ENCODE data around the gene TBXAS1. TPM values are rescaled to one million over a fixed set of nuclear protein-coding genes. Genes with fewer than 3 reads are reported as not detected.

Gene TBXAS1
- total RNA-seq, 2 donors from 2014 or later = 30.1 to 66.6 TPM

DNA sequence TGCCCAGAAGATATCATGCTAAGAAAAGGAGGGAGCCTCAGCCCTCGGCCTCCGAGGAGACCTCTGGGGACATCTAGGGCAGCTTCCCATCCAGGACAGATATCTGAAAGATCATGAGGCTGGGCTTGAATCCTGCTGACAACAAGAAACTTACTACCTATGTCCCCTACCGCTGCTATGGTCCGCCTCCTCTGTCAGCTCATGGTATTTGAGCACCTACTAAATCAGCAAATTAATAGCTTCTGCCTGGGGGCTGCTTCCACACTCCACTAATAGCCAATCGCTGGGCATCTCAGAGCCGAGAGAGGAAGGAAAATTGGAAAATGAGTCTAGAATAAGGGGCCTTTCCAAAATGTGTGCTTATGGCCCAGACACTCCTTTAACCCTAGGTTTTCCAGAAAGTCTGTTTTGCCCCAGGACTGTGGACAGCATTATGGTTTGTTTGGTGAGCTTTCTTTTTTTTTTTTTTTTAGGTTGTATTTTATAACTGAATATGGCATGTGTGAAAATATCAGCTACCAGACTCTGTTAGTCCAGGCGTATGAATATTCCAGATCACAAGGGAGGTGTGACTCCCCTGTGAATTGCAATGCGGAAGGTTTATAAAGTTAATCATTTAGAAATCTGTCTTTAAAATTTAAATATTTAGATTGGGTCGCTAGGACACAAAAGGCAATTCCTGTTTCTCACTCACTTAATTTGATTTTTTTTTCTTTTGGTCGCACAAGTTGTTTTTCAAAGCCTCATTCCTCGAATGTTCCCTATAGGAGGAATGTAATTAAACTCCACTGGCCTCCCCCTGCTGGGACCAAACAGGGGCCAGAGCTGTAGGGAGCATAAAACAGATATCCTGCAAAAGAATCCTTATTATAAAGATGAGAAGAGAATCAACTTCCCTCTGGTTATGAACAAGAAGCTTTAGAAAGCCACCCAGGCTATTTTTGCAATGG lies 144.3 kb downstream of the TBXAS1 start:
- DNase-seq (ENCODE audit: low spot score) = no peak

DNA sequence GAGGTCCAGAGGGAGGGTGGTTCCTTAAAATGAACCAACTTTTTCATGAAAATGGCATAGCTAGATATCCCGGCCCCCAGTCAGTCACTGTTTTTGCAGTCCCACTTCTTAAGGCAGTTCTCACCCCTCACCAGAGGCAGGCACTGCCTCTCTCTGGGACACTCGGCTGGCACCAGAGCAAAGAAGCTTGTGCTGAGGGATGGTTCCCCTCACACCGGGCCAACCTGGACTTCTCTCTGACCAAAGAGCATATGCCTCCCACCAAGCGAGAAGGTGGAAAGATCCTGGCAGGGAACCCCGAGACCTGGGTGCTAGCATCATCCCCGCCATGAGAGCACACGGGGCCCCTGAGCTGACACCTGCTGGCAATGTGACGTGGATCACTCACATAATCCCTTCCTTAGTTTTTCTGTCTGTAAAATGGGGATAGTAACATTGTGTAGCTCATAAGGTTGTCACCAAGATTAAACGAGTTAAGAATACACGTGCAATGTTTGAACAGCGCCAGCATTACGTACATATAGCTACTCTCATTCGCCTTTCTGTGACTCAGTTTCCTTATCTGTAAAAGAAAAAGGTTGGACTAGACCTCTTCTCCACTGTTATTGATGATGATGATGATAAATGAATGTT lies 145.2 kb downstream of the TBXAS1 start:
- Histone ChIP-seq H3K27ac (no peak overlapping the region), H3K4me3 (no peak overlapping the region), H3K27me3 (replicated peaks; ENCODE audit: insufficient read depth) (no peaks in the 10 kb centered on the region), H3K4me1 (ENCODE audit: control insufficient read depth in 1 of 2, low read depth in 2 of 2) (no peaks in the 10 kb centered on the region), H3K36me3 (no peaks in the 10 kb centered on the region), H3K9me3 (no peaks in the 10 kb centered on the region)
- ATAC-seq (ENCODE audit: insufficient number of reproducible peaks, low FRiP score, low read depth) (no peak), DNase-seq (ENCODE audit: low spot score) (no peak)
- TF ChIP-seq, protein P1, sequence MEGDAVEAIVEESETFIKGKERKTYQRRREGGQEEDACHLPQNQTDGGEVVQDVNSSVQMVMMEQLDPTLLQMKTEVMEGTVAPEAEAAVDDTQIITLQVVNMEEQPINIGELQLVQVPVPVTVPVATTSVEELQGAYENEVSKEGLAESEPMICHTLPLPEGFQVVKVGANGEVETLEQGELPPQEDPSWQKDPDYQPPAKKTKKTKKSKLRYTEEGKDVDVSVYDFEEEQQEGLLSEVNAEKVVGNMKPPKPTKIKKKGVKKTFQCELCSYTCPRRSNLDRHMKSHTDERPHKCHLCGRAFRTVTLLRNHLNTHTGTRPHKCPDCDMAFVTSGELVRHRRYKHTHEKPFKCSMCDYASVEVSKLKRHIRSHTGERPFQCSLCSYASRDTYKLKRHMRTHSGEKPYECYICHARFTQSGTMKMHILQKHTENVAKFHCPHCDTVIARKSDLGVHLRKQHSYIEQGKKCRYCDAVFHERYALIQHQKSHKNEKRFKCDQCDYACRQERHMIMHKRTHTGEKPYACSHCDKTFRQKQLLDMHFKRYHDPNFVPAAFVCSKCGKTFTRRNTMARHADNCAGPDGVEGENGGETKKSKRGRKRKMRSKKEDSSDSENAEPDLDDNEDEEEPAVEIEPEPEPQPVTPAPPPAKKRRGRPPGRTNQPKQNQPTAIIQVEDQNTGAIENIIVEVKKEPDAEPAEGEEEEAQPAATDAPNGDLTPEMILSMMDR (IDR thresholded peaks at IDR 0.05) = no peak

More for the DNA sequence above, 144.3 kb downstream of the TBXAS1 start:
- ATAC-seq (ENCODE audit: insufficient number of reproducible peaks, low FRiP score, low read depth) = no peak
- Histone ChIP-seq H3K27me3 (replicated peaks; ENCODE audit: insufficient read depth) (no peaks in the 10 kb centered on the region), H3K9me3 (no peaks in the 10 kb centered on the region), H3K36me3 (no peaks in the 10 kb centered on the region), H3K4me3 (no peak overlapping the region), H3K4me1 (ENCODE audit: control insufficient read depth in 1 of 2, low read depth in 2 of 2) (no peaks in the 10 kb centered on the region), H3K27ac (no peak overlapping the region)
- TF ChIP-seq, protein P1 (IDR thresholded peaks at IDR 0.05) = no peak

DNA sequence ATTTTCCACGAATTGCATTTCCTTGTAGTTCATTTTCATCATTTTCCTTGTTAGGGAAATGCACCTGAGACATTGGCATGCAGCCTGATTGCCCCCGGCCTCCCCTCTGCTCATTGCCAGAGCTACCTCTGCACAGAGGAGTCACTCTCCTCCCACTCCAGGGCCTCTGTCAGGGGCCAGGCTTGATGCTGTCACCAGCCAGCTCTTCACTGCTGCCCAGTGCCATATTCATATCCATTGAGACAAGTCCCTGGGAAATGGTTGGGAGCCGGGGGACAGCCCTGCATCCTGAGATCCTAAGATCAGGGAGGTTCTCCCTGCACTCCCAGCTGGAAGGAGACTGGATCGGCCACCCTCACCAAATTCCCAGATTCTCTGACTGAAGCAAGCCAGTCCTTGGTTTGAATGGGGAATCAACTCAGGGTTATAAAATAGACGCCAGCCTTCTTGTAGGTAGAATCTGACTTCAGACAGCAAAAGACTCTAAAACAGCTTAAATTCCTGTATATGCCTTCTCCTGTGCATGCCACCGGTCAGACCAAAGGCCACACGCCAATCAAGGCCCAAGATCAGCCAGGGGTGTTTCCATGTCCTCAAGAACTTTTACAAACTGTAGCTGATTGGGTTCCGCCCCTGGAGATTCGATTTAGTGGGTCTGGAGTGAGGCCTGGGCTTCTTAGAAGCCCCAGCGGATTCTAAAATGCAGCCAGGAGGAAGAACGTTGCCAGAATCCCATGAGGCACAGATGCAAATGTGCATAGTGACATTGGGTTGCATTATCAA lies 147.2 kb downstream of the TBXAS1 start:
- H3K4me1 ChIP-seq (ENCODE audit: control insufficient read depth in 1 of 2, low read depth in 2 of 2) = no peaks in the 10 kb centered on the region
- H3K27me3 ChIP-seq (replicated peaks; ENCODE audit: insufficient read depth) = no peaks in the 10 kb centered on the region
- no peak overlapping the region for H3K27ac ChIP-seq
- H3K4me3 ChIP-seq = no peak overlapping the region
- TF ChIP-seq, protein P1 (IDR thresholded peaks at IDR 0.05) = no peak
- DNase-seq (ENCODE audit: low spot score) = no peak
- no peak for ATAC-seq (ENCODE audit: insufficient number of reproducible peaks, low FRiP score, low read depth)
- H3K36me3 ChIP-seq = no peaks in the 10 kb centered on the region
- no peaks in the 10 kb centered on the region for H3K9me3 ChIP-seq

DNA sequence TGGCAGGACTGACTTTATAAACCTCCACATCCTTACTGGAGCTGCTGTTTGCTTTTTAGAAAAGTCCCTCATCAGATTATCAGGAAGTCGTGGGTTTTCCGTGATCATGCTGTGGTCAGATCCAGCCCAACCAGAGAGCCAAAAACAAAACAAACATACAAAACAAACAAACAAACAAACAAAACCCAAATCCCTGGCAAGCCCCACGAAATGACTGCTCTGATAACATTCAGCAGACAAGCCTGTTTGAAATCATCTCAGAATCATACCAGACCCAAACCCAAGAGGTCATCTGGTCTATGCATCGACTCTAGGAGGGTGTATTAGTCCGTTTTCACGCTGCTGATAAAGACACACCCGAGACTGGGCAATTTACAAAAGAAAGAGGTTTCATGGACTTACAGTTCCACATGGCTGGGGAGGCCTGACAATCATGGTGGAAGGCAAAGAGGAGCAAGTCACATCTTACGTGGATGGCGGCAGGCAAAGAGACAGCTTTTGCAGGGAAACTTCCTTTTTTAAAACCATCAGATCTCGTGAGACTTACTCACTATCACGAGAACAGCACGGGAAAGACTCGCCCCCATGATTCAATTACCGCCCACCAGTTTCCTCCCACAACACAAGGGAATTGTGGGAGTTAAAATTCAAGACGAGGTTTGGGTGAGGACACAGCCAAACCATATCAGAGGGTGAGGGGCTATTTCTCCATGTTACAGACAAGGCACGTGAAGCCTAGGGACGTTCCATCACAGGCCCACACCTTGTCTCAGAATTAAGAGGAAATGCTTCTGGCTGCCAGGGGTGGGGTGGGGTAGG lies 148.0 kb downstream of the TBXAS1 start:
- no peaks in the 10 kb centered on the region for H3K36me3 ChIP-seq
- no peaks in the 10 kb centered on the region for H3K9me3 ChIP-seq
- H3K27me3 ChIP-seq (replicated peaks; ENCODE audit: insufficient read depth) = no peaks in the 10 kb centered on the region
- ATAC-seq (ENCODE audit: insufficient number of reproducible peaks, low FRiP score, low read depth) (no peak), DNase-seq (ENCODE audit: low spot score) (no peak)
- no peaks in the 10 kb centered on the region for H3K4me1 ChIP-seq (ENCODE audit: control insufficient read depth in 1 of 2, low read depth in 2 of 2)
- H3K4me3 ChIP-seq = no peak overlapping the region
- H3K27ac ChIP-seq = no peak overlapping the region
- TF ChIP-seq, protein P1 (IDR thresholded peaks at IDR 0.05) = no peak

Data from thoracic aorta (tissue), 2 donors.